H1 (cell line): ENCODE measurements around the gene BCKDHA. TPM values are rescaled to one million over a fixed set of nuclear protein-coding genes. Genes with fewer than 3 reads are reported as not detected.

Experiments used
- ATF3 ChIP-seq: IDR thresholded peaks from 2 replicates; pipeline ENCODE4 v1.6.1; 2011; ENCODE audit warnings: low read depth, mild to moderate bottlenecking, low read length; ENCODE audit not compliant: insufficient read depth
- CHD7 ChIP-seq: fragments of 300-600 bp; sonication (generic); IDR thresholded peaks from 2 replicates; pipeline ENCODE4 v1.7.1; 2012; ENCODE audit warnings: low read length, moderate library complexity, mild to moderate bottlenecking, inconsistent platforms; ENCODE audit not compliant: insufficient replicate concordance
- E2F6 ChIP-seq: IDR thresholded peaks from 2 replicates; pipeline ENCODE4 v1.6.1; 2012; ENCODE audit warnings: inconsistent platforms
- SAP30 ChIP-seq: fragments of 300-600 bp; sonication (generic); IDR thresholded peaks from 2 replicates; pipeline ENCODE4 v1.7.1; 2012; ENCODE audit warnings: low read length, moderate library complexity, mild to moderate bottlenecking, inconsistent platforms; ENCODE audit not compliant: insufficient read depth, insufficient replicate concordance
- USF2 ChIP-seq: IDR thresholded peaks from 2 replicates; pipeline ENCODE4 v1.6.1; 2011; ENCODE audit warnings: low read length, improper control_type of control experiment
- polyA plus RNA-seq, 7 experiments: library from polyadenylated mRNA; depleted of rRNA in 3 of 7; stranded (reverse) in 5 of 7; unstranded in 2 of 7; fragments of >200 nt in 5 of 7; fragments of 200-250 nt in 2 of 7; gene quantifications; 1 replicate in 5 of 7; 2 replicates in 1 of 7; 4 replicates in 1 of 7; pipeline versions ENCODE4 v1.2.1 to v1.2.3, GENCODE V29; 2011 to 2013; ENCODE audit warnings: missing spikeins in 2 of 7, mixed read lengths in 2 of 7
- total RNA-seq: library from RNA; stranded (reverse); fragmentation: NEBNext Ultra II Directional; extraction: Animal tissue kit (Norgen Biotek cat#: 25700); gene quantifications from 2 replicates; pipeline ENCODE4 v1.2.1, GENCODE V29; 2021
- TF ChIP-seq, protein P1 (sequence below): IDR thresholded peaks from 2 replicates; pipeline ENCODE4 v1.6.1; 2012; ENCODE audit warnings: low read length, inconsistent platforms

The BCKDHA gene
- total and polyA plus RNA-seq, 2 of the 8 experiments (the other 6 are each of a cell fraction or from before 2014, with no cell fraction given): 14.2 to 69.6 TPM

GRCh38 chr19:41412953-41413352 is 15.3 kb downstream of the BCKDHA start (continued):
- TF ChIP-seq, protein P1, sequence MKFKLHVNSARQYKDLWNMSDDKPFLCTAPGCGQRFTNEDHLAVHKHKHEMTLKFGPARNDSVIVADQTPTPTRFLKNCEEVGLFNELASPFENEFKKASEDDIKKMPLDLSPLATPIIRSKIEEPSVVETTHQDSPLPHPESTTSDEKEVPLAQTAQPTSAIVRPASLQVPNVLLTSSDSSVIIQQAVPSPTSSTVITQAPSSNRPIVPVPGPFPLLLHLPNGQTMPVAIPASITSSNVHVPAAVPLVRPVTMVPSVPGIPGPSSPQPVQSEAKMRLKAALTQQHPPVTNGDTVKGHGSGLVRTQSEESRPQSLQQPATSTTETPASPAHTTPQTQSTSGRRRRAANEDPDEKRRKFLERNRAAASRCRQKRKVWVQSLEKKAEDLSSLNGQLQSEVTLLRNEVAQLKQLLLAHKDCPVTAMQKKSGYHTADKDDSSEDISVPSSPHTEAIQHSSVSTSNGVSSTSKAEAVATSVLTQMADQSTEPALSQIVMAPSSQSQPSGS: no peak
- TF ChIP-seq E2F6 (no peak), CHD7 (no peak), ATF3 (no peak), SAP30 (no peak), USF2 (no peak)
